ENCODE results near the gene BRINP1. TPM values are rescaled to one million over a fixed set of nuclear protein-coding genes. Genes with fewer than 3 reads are reported as not detected.

BRINP1 gene
- polyA plus RNA-seq, 2 donors = 0.18 to 0.77 TPM

DNA sequence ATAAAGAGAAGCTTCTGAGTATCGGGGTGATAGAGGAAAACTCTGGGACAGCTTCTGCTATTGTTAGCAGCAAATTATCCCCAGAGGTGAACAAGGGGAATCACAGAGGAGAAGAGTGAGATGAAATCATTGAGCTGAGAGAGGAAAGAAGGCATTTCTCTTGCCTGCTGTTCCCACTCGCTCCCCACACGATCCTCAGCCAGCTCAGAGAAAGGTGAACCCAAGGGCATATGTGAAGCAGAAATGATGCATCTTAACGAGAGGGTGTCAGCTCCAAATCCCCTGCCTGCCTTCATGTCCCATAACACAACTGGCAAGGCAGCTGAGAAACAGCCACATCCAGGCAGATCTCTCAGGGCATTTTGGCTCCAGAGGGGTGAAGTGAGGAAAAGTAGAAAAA, 111.6 kb downstream of the BRINP1 start:
- no peaks in the 10 kb centered on the region for H3K4me1 ChIP-seq (ENCODE audit: control insufficient read depth in 2 of 2, insufficient read depth in 2 of 2, low read length in 1 of 2)
- H3K27me3 ChIP-seq (ENCODE audit: control insufficient read depth in 1 of 2, insufficient read depth in 2 of 2, low read length in 2 of 2) = no peaks in the 10 kb centered on the region
- no peaks in the 10 kb centered on the region for H3K36me3 ChIP-seq (ENCODE audit: control insufficient read depth in 2 of 2, insufficient read depth in 2 of 2, low read length in 1 of 2)
- no peaks in the 10 kb centered on the region for H3K9me3 ChIP-seq (ENCODE audit: control insufficient read depth in 2 of 2, insufficient read depth in 1 of 2, low read depth in 1 of 2, low read length in 1 of 2)
- H3K27ac ChIP-seq (ENCODE audit: low read depth in 2 of 2, low read length in 1 of 2) = no peak overlapping the region
- WGBS, 2 donors = 59% methylated on average over 4 of the region's 4 CpGs
- no peak overlapping the region for H3K4me3 ChIP-seq (ENCODE audit: low read depth in 1 of 2, low read length in 2 of 2)

GRCh38 chr9:119255116-119255515, 114.1 kb downstream of the BRINP1 start:
- no peaks in the 10 kb centered on the region for H3K9me3 ChIP-seq (ENCODE audit: control insufficient read depth in 2 of 2, insufficient read depth in 1 of 2, low read depth in 1 of 2, low read length in 1 of 2)
- no peak overlapping the region for H3K4me3 ChIP-seq (ENCODE audit: low read depth in 1 of 2, low read length in 2 of 2)
- no peak overlapping the region for H3K27ac ChIP-seq (ENCODE audit: low read depth in 2 of 2, low read length in 1 of 2)
- H3K36me3 ChIP-seq (ENCODE audit: control insufficient read depth in 2 of 2, insufficient read depth in 2 of 2, low read length in 1 of 2) = no peaks in the 10 kb centered on the region
- no peaks in the 10 kb centered on the region for H3K27me3 ChIP-seq (ENCODE audit: control insufficient read depth in 1 of 2, insufficient read depth in 2 of 2, low read length in 2 of 2)
- H3K4me1 ChIP-seq (ENCODE audit: control insufficient read depth in 2 of 2, insufficient read depth in 2 of 2, low read length in 1 of 2) = no peaks in the 10 kb centered on the region
- 62 to 64% methylated on average over 3 of the region's 3 CpGs for WGBS, 2 donors

DNA sequence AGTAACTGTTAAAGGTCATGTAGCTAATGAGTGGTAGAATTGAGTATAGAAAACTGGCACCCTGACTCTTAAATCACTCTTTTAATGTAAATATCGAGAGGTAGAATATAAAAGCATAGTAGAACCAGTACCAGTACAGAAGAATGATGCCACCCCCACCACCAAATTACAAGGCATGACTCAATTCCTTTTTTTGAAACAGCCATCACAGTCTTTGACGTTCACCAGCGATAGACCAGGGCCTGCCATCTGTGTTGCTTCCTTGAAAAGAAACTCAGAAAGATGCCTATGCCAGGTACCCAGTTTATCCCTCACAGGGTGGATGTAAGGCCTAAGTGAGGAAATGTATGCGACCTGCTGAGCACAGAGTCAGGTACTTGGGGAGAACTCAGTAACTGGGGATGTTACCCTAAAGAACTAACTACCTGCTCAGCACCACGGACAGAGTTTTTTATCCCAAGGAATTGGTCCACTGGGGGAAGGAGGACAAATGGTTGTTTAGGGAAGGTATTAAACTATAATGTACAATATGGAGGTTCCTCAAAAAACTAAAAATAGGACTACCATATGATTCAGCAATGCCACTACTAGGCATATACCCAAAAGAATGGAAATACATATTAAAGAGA, 116.5 kb downstream of the BRINP1 start:
- Histone ChIP-seq H3K27me3 (ENCODE audit: control insufficient read depth in 1 of 2, insufficient read depth in 2 of 2, low read length in 2 of 2) (no peaks in the 10 kb centered on the region), H3K27ac (ENCODE audit: low read depth in 2 of 2, low read length in 1 of 2) (no peak overlapping the region), H3K4me3 (ENCODE audit: low read depth in 1 of 2, low read length in 2 of 2) (no peak overlapping the region), H3K4me1 (ENCODE audit: control insufficient read depth in 2 of 2, insufficient read depth in 2 of 2, low read length in 1 of 2) (no peaks in the 10 kb centered on the region), H3K9me3 (ENCODE audit: control insufficient read depth in 2 of 2, insufficient read depth in 1 of 2, low read depth in 1 of 2, low read length in 1 of 2) (no peaks in the 10 kb centered on the region), H3K36me3 (ENCODE audit: control insufficient read depth in 2 of 2, insufficient read depth in 2 of 2, low read length in 1 of 2) (no peaks in the 10 kb centered on the region)
- 89 to 93% methylated on average over 5 of the region's 5 CpGs for WGBS, 2 donors

DNA sequence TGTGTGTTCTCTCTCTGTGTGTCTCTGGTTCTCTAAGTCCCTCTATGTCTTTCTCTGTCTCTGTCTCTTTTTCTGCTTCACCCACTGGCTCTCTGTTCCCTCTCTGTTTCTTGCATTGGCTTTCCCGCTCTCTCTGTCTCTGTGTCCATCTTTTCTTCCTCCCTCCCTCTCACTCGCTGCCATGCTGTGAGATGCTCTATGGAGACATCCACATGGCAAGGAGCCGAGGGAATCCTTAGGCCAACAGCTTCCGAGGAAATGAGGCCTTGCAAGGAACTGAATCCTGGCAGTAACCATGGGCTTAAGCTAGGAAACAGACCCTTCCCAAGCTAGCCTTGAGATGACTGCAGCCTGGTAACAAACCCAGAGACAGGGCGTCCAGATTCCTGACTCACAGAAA, 117.3 kb downstream of the BRINP1 start:
- no peak overlapping the region for H3K4me3 ChIP-seq (ENCODE audit: low read depth in 1 of 2, low read length in 2 of 2)
- H3K4me1 ChIP-seq (ENCODE audit: control insufficient read depth in 2 of 2, insufficient read depth in 2 of 2, low read length in 1 of 2) = no peaks in the 10 kb centered on the region
- 62 to 71% methylated on average over 5 of the region's 5 CpGs for WGBS, 2 donors
- no peaks in the 10 kb centered on the region for H3K9me3 ChIP-seq (ENCODE audit: control insufficient read depth in 2 of 2, insufficient read depth in 1 of 2, low read depth in 1 of 2, low read length in 1 of 2)
- H3K36me3 ChIP-seq (ENCODE audit: control insufficient read depth in 2 of 2, insufficient read depth in 2 of 2, low read length in 1 of 2) = no peaks in the 10 kb centered on the region
- H3K27ac ChIP-seq (ENCODE audit: low read depth in 2 of 2, low read length in 1 of 2) = no peak overlapping the region
- no peaks in the 10 kb centered on the region for H3K27me3 ChIP-seq (ENCODE audit: control insufficient read depth in 1 of 2, insufficient read depth in 2 of 2, low read length in 2 of 2)

DNA sequence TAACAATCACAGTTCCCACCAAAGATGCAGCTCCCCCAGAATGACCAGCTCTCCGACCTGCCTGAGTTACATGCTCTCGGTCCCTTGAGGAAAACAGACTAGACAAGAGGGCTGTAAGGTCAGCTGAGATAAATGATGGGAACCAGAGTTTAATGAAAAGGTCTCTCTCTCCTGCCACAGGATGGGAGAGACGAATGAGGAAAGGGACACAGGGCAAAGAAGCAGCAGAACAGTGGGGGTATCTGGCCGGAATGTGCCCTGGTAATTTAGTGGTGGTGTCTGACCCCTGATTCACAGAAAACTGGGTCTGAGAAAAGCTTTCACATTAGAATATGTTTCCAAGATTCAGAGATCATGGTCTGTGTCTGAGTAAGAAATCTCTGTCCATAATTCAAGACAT, 118.5 kb downstream of the BRINP1 start:
- no peaks in the 10 kb centered on the region for H3K9me3 ChIP-seq (ENCODE audit: control insufficient read depth in 2 of 2, insufficient read depth in 1 of 2, low read depth in 1 of 2, low read length in 1 of 2)
- 51 to 58% methylated on average over 4 of the region's 4 CpGs for WGBS, 2 donors
- no peaks in the 10 kb centered on the region for H3K4me1 ChIP-seq (ENCODE audit: control insufficient read depth in 2 of 2, insufficient read depth in 2 of 2, low read length in 1 of 2)
- H3K27ac ChIP-seq (ENCODE audit: low read depth in 2 of 2, low read length in 1 of 2) = no peak overlapping the region
- no peak overlapping the region for H3K4me3 ChIP-seq (ENCODE audit: low read depth in 1 of 2, low read length in 2 of 2)
- H3K36me3 ChIP-seq (ENCODE audit: control insufficient read depth in 2 of 2, insufficient read depth in 2 of 2, low read length in 1 of 2) = no peaks in the 10 kb centered on the region
- H3K27me3 ChIP-seq (ENCODE audit: control insufficient read depth in 1 of 2, insufficient read depth in 2 of 2, low read length in 2 of 2) = no peaks in the 10 kb centered on the region

DNA sequence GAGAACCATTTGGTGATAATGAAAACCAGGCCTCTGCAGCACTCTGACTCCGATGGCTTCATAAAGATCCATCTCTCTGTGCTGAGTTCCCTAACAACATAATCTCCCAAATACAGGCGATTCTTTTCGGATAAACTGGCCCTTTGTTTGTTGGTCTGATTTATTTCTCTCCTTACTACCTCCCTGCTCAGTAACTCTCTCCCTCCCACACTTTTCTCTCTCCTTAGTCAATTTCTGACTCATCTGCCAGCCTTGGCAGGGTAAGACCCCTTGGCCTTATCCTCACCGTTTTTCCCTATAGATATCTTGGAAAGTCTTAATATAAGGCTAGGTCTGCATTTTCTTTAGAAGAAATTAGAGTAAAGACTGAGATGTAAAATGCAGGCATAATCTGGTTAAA, 128.7 kb downstream of the BRINP1 start:
- WGBS, 2 donors = 78 to 83% methylated on average over 4 of the region's 4 CpGs
- H3K27me3 ChIP-seq (ENCODE audit: control insufficient read depth in 1 of 2, insufficient read depth in 2 of 2, low read length in 2 of 2) = no peaks in the 10 kb centered on the region

DNA sequence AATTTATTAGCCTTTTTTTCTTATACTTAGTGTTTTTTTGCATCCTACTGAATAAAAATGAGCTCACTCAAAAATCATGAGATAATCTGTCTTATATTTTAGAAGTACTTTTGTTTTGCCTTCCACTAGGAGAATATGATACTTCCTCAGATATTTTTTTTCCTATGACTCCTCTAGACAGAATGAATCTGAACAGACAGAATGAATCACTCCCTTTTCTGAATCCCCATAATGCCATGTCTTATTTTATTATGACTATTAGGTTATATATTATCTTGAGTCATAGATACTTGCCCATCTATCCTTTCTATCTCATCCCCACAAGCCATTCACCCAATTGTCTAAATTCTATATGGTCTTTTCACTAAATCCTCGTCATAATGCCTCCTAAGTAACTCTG, 134.6 kb downstream of the BRINP1 start:
- 58 to 64% methylated on average over 1 of the region's 1 CpG for whole genome bisulfite sequencing, 2 donors
- Histone ChIP-seq H3K4me1 (ENCODE audit: control insufficient read depth in 2 of 2, insufficient read depth in 2 of 2, low read length in 1 of 2) (no peaks in the 10 kb centered on the region), H3K4me3 (ENCODE audit: low read depth in 1 of 2, low read length in 2 of 2) (no peak overlapping the region), H3K27ac (ENCODE audit: low read depth in 2 of 2, low read length in 1 of 2) (no peak overlapping the region), H3K9me3 (ENCODE audit: control insufficient read depth in 2 of 2, insufficient read depth in 1 of 2, low read depth in 1 of 2, low read length in 1 of 2) (no peaks in the 10 kb centered on the region), H3K27me3 (ENCODE audit: control insufficient read depth in 1 of 2, insufficient read depth in 2 of 2, low read length in 2 of 2) (no peaks in the 10 kb centered on the region), H3K36me3 (ENCODE audit: control insufficient read depth in 2 of 2, insufficient read depth in 2 of 2, low read length in 1 of 2) (no peaks in the 10 kb centered on the region)

More for the DNA sequence above, 128.7 kb downstream of the BRINP1 start:
- Histone ChIP-seq H3K4me3 (ENCODE audit: low read depth in 1 of 2, low read length in 2 of 2) (no peak overlapping the region), H3K27ac (ENCODE audit: low read depth in 2 of 2, low read length in 1 of 2) (no peak overlapping the region), H3K36me3 (ENCODE audit: control insufficient read depth in 2 of 2, insufficient read depth in 2 of 2, low read length in 1 of 2) (no peaks in the 10 kb centered on the region), H3K9me3 (ENCODE audit: control insufficient read depth in 2 of 2, insufficient read depth in 1 of 2, low read depth in 1 of 2, low read length in 1 of 2) (no peaks in the 10 kb centered on the region), H3K4me1 (ENCODE audit: control insufficient read depth in 2 of 2, insufficient read depth in 2 of 2, low read length in 1 of 2) (no peaks in the 10 kb centered on the region)

- 77 to 80% methylated on average over 3 of the region's 3 CpGs for WGBS, 2 donors
- no peak overlapping the region for H3K4me3 ChIP-seq (ENCODE audit: low read depth in 1 of 2, low read length in 2 of 2)
- H3K4me1 ChIP-seq (ENCODE audit: control insufficient read depth in 2 of 2, insufficient read depth in 2 of 2, low read length in 1 of 2) = no peaks in the 10 kb centered on the region
- no peaks in the 10 kb centered on the region for H3K9me3 ChIP-seq (ENCODE audit: control insufficient read depth in 2 of 2, insufficient read depth in 1 of 2, low read depth in 1 of 2, low read length in 1 of 2)
- no peaks in the 10 kb centered on the region for H3K27me3 ChIP-seq (ENCODE audit: control insufficient read depth in 1 of 2, insufficient read depth in 2 of 2, low read length in 2 of 2)
- no peaks in the 10 kb centered on the region for H3K36me3 ChIP-seq (ENCODE audit: control insufficient read depth in 2 of 2, insufficient read depth in 2 of 2, low read length in 1 of 2)
- no peak overlapping the region for H3K27ac ChIP-seq (ENCODE audit: low read depth in 2 of 2, low read length in 1 of 2)
These were observed 141.8 kb downstream of the BRINP1 start for GRCh38 chr9:119227422-119227821.

GRCh38 chr9:119224431-119224830, 144.8 kb downstream of the BRINP1 start:
- no peaks in the 10 kb centered on the region for H3K27me3 ChIP-seq (ENCODE audit: control insufficient read depth in 1 of 2, insufficient read depth in 2 of 2, low read length in 2 of 2)
- H3K36me3 ChIP-seq (ENCODE audit: control insufficient read depth in 2 of 2, insufficient read depth in 2 of 2, low read length in 1 of 2) = no peaks in the 10 kb centered on the region
- no peak overlapping the region for H3K27ac ChIP-seq (ENCODE audit: low read depth in 2 of 2, low read length in 1 of 2)
- no peak overlapping the region for H3K4me3 ChIP-seq (ENCODE audit: low read depth in 1 of 2, low read length in 2 of 2)
- H3K9me3 ChIP-seq (ENCODE audit: control insufficient read depth in 2 of 2, insufficient read depth in 1 of 2, low read depth in 1 of 2, low read length in 1 of 2) = no peaks in the 10 kb centered on the region
- 34 to 54% methylated on average over 2 of the region's 2 CpGs for WGBS, 2 donors
- no peaks in the 10 kb centered on the region for H3K4me1 ChIP-seq (ENCODE audit: control insufficient read depth in 2 of 2, insufficient read depth in 2 of 2, low read length in 1 of 2)

- no peaks in the 10 kb centered on the region for H3K9me3 ChIP-seq (ENCODE audit: control insufficient read depth in 2 of 2, insufficient read depth in 1 of 2, low read depth in 1 of 2, low read length in 1 of 2)
These were observed 148.0 kb downstream of the BRINP1 start for GRCh38 chr9:119221276-119221675.

More at GRCh38 chr9:119221276-119221675, 148.0 kb downstream of the BRINP1 start:
- Histone ChIP-seq H3K27me3 (ENCODE audit: control insufficient read depth in 1 of 2, insufficient read depth in 2 of 2, low read length in 2 of 2) (no peaks in the 10 kb centered on the region), H3K27ac (ENCODE audit: low read depth in 2 of 2, low read length in 1 of 2) (no peak overlapping the region), H3K36me3 (ENCODE audit: control insufficient read depth in 2 of 2, insufficient read depth in 2 of 2, low read length in 1 of 2) (no peaks in the 10 kb centered on the region), H3K4me3 (ENCODE audit: low read depth in 1 of 2, low read length in 2 of 2) (no peak overlapping the region), H3K4me1 (ENCODE audit: control insufficient read depth in 2 of 2, insufficient read depth in 2 of 2, low read length in 1 of 2) (no peaks in the 10 kb centered on the region)
- 84 to 86% methylated on average over 4 of the region's 4 CpGs for WGBS, 2 donors

Data from esophagus (tissue), 2 donors.